GM21360 (cell line): ENCODE results near the gene TBX5.

Experiments
- ATAC-seq: cut with Tn5 transposase; IDR thresholded peaks from one replicate; pipeline ENCODE4 v1.9.1; 2021; ENCODE audit warnings: mild to moderate bottlenecking, moderate library complexity; ENCODE audit not compliant: unreplicated experiment

The TBX5 gene

DNA sequence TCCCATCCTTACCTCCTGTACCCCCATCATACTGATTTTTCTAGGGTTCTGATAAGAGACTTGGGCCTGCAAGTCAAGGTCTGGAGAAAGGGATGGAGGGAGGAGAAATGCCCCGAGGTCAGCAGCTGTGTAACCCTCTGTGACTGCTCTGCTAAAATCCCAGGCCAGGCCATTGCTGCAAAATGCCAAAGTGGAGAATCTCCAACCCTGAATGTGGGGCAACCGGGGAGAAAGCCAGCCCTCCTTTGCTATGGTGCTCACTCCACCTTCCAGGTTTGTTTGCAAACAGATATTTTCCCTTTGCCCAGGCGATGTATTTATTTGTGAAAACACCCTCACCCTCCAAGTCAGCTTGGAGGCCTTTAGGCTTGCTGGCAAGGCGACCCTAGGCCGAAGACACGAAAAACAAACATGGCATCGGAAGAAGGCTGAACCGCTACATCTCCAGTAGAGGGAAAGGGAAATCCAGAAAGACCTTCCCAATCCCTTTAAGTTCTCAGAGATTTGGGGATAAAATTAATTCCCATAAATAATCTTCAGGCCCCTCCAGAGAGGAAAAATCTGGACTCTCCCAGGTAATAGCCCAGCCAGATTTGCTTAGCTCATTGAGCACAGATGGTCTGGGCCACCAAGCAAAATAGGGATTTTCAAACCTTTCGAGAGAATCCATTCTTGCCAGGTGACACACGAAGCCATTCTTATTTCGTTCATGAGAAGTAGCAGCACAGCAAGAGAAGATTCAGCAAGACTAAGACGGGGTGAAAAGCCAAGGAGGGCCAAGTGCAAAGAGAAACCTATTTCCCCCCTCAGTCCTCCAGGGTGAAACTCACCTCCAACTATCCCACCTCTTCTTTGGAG lies 1.3 kb upstream of the TBX5 start:
- ATAC-seq = no peak

DNA sequence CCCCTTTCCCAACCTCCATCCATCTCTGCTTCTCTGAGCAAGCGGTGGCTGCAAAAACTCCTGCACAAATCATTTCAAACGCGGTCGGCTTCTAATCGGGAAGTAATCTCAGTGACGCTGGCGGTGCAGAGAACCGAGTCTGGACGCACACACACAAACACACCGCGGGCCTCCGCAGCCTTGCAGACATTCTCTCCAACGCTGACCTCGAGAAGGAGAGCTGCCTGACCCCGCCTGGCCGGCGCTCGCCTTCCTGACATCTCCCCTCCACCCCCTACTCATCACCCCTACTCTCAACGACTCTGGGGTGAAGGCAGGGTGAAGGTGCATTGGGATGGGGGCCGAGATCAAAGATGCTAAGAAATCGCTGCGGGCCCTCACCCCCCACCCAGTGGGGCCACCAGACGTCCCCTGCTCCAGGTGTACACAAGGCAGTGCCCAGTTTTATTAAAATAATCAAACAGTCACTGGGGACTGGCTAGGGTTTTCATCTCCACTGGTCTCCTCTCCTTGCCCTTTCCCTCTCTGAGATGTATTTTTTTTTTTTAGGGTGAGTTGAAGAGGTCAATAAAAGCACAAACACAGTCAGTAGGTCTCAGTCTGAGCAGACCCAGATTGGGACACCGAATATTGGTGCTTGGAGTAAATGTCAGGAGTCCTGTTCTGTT lies 506 bp upstream of the TBX5 start:
- ATAC-seq = no peak

DNA sequence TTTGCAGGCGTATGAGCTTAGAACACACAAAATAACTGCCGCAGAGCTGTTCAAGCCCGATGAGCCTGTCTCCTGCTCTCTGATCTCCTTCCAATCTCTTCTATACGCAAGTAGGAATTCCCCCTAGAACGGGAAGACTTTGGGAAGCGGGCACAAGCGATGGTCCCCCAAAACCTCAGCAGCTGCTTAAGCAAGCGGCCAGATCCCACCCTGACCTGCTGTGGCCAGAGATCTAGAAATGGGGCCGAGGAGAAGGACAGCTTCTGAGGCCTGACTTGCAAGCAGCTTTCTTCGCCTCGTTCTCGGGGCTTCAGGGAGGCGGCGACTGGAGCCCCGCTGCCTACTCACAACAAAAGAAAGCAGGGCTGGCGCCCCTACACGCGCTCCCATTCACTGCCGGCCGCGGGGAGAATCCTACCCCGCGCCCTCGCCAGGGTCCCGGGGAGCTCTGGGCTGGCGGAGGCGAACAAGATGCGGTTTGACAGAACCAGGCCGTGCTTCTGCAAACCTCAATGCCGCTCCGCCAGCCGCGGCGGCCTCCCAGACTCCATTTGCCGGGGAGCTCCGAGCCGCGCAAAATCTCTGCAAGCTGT lies 922 bp downstream of the TBX5 start:
- no peak for ATAC-seq

DNA sequence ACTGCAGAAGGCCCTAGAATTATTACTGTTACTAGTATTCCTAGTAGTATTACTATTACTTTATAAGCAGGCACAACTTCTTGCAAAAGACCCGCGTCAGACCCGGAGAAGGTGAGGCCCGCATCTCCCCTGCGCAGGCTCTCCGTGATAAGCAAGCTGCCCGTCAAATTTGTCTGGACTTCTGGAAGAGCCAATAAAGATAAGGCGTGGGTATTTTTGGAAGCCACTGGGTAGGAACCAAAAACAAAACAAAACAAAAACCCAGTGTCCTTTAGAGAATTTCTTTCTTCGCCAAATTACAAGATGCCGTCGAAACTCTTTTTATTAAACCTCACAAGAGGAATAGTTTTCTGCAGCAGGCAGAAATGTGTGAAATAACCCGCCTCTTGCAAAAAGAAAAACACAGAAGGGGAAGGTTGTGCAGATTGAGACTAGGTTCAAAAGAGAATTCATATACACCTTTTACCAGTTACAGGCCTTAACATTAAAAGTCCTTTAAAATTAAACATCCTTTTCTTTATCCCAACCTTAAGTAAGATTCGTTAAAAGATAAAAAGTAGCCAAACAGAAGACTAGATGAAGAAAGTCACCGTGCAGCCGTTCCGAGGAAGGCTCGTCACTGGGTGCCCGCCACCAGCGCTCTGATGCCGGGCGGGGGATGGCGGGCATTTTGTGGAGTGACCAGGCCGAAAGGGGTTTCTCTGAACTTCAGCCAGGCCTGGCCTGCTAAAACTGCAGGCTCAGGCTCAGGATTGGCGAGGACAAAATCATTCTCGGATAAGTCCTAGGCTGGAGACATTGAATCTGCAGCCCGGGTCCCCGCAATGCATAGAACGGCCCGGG lies 1.6 kb downstream of the TBX5 start:
- ATAC-seq = no peak

DNA sequence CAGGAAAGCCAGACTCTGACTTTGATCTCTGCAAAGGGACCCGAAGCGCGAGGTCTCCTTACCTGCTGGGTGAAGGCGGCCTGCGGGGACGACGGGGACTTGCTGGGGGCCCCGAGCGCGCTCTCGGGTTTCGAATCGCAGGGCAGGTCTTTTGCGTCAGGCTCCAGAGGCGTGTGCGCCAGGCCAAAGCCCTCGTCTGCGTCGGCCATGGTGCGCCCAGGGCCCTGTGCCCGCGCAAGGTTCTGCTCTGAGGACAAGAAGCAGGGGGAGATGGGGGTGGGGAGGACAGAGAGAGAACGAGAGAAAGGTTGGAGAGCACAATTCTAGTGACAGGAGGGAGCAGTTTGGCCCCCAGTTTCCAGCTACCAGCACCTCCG lies 2.3 kb downstream of the TBX5 start:
- ATAC-seq = no peak

DNA sequence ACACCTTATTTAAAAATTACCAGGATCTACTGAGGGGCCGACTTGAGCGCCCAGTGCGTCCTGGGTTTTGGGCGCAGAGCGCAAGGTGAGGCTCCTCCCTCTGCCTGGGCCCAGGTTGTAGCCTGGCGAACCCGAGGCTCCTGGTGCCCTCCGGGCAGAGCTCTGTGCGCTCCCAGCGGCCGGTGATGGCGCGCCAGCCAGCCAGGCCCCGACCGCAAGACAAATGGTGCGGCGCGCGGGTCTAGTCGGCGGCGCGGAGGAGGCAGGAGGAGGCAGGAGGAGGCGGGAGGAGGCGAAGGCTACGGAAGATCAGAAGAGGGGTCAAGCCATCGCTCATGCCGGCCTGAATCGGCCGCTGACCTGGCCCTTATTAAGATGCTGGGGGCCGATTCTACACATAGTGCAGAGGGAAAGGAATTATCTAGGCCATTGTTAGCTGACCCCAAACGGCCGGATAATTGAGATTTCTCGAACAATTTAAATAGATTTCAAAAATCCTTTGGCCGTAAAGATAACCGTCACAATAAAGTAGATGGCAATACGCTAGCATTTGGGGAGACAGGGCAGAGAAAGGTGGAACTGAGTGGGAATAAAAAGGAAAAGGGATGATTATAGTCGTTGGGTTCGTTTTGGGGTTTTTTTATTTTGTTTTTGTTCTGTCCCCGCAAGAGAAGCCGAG lies 2.8 kb downstream of the TBX5 start:
- no peak for ATAC-seq

DNA sequence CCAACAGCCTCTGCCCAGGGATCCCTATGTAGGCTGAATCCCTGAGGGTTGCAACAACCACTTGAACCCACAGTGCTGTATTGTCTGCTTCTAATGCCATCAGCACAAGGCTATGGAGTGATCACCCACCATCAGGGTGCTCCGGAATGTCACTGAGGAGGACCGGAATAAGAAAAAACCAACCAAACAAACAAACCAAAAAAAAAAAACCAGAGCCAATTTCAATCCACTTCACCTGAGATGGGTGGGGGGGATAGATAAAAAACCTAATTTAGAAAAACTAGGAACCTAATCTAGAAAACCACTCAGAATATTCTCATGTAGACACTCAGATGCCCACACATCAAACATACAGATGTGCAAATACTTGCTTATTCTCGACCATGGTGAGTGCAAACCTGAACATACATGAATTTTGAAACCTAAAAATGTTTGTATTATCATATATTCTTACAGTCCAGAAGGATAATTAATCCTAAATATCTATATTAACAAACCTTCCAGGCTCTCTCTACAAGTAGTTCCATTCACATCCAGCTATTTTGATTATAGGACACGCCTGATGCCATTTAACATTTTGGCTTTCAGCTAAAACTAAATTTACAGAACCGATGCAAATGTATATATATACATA lies 3.7 kb downstream of the TBX5 start:
- no peak for ATAC-seq

DNA sequence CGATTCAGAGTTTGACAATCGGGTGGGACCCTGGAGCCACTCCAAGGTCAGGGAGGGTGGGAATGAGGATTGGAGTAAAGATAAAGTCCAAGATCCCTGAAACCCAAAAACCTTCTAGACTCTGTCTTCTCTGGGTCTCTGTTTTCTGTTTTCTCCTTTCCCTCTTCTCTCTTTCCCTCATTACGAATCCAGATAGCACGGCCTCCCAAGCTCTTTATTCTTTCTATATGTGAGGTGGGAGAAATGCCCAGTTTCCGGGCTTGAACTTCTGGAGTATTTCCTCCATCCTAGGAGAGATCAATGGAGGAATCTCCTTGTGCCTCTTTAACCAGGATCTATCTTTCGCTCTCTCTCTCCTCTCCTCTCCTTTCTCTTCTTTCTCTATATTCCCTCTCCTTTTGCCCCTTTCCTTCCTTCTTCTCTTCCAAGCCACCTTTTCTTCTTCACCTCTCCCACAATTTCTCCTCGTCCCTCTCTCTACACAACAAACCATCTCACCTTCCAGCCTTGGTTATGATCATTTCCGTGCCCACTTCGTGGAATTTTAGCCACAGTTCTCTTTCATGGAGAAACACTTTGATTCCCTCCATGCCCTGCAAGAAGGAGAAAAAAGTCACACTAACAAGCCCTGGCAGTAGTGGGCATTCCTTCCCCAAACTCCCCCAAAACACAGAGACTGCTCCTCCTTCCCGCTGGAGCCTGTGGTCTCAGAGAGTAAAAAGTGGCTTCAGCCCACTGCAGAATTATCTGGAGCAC lies 4.4 kb downstream of the TBX5 start:
- no peak for ATAC-seq

DNA sequence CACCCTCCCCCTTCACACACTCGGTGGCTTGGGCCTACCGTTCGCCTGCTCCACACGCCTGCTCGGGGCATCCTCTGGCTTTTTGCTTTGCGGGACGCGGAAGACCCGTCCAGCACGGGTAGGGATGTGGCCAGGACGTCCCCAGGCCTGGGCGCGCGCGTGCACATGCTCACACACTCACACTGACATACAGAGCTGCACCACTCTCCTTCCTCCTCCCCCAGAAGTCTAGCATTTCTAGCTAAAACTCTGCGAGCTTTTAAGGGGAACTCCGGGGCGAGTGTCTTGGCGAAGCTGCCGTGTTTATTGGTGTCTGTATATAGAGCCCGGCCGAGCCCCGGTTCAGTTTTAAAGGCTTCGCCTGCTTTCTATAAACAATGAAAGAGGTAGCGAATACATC lies 5.0 kb downstream of the TBX5 start:
- ATAC-seq = no peak

DNA sequence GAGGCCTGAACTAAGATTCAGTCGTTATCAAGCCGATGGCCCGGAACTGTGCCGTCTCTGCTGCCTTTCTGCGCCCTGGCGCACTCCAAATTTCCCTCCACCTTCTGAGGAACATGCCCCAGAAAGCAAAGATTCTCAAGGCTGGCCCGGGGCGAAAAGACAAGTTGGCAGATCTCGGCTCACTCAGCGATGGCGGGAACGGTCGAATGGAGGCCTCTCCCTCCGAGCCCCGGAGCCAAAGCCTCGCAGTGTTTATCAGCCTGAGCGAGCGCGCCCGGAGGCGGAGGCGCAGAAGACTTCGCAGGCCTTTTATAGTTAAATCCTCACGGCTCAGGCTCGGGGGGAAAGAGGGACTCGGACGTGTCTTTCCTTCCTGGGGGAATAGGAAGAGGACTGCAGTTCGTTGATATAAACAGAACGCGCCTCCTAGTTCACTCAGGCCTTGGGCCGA lies 5.6 kb downstream of the TBX5 start:
- ATAC-seq = no peak

DNA sequence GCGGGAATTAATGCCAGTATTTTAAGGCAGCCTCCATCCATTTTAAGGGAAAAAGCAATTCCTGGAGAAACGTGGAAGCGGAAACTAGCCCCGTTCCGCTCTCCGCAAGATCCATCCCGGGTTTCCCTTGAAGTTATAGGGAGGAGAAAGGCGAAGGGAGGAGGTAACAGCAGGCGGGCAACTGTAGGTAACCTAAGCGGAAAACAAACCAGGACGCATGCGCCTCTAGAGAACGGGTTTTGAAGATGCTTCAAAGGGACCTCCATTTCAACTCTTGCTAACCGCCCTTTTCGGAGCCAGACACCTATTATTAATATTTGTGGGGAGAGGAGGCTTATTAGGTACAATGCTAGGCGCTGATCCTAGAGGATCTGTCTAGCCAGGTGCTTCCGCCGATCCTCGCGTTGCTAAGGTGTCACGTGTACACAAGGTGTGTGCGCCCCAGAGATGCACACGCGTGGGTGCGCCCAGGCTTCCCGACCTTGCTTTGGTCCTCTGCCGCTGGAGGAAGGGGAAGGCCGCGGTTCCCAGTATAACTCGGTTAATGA lies 6.2 kb downstream of the TBX5 start:
- no peak for ATAC-seq

DNA sequence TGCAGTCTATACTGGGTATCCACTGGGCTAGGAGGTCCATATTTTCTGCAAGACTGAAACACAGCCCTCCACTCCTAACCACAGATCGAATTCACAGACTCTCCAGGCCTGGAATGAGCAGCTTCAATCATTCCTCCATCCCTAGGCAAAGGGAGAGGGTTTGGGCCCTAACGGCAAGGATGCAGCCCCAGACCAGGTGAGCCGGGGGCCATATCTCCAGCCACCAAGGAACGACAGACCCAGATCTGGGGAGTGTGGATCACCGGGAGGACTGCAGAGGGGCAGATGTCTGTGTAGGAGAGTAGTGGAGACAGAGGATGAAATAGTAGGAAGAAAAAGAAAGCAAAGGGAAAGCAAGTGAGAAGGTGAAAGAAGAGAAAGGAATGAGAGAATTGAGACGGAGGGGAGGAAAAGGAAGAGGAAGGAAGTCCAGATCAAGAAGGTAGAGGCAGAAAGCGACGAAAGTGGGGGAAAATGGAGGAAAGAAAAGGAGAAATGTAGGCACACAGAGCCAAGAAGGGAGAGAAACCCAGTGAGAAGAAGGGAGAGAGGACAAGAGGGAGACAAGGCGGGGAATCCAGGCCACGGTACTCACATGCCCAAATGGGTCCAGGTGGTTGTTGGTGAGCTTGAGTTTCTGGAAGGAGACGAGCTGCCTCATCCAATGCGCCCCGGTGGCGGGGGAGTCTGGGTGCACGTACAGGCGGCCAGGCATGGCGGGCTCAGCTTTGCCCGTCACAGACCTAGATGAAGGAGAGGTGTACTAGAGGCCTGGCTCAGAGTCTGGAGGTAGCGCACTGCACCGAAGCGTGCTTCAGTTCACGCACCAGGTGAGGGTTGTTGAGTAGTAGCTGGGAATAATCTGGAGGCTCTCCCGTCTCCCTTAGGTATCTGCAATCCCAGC lies 7.7 kb downstream of the TBX5 start:
- ATAC-seq = no peak

DNA sequence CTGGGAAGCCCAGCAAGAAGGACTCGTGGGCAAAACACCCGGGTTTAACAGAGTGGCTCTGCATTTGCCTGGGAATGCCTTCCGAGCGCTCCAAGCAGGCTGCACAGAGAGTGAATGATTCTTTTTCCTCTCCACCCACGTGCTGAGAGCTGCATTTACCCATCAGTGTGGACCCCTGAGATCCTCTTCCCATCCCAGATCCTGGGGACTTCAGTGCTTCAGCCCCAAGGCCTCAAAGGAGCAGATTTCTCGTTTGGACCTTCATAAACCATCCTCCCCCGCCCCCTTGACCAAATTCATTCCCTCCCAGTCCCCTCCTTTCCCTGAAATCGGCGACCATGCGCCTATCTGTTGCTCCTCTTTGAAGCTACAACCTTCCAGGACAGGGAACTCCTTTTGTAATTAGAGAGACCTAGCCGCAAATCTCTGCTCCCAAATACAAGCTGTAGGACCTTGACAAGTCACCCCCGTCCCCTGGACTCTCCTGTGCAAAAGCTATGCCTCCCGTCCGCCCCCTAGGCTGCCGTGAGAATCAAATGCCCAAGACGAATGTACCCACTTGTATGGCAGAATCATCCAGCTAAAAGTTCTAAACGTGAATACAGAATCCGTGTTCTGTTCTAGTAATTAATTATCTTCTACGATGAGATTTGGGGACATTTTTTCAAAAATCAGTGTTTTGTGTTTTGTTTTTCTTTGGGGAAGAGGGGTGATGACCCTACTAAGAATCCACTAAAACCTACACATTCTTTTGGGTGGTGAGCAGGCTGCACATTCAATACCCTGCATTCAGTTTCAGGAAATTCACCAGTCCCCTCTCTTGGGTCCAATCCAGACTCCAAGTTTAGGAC lies 8.8 kb downstream of the TBX5 start:
- ATAC-seq = no peak

DNA sequence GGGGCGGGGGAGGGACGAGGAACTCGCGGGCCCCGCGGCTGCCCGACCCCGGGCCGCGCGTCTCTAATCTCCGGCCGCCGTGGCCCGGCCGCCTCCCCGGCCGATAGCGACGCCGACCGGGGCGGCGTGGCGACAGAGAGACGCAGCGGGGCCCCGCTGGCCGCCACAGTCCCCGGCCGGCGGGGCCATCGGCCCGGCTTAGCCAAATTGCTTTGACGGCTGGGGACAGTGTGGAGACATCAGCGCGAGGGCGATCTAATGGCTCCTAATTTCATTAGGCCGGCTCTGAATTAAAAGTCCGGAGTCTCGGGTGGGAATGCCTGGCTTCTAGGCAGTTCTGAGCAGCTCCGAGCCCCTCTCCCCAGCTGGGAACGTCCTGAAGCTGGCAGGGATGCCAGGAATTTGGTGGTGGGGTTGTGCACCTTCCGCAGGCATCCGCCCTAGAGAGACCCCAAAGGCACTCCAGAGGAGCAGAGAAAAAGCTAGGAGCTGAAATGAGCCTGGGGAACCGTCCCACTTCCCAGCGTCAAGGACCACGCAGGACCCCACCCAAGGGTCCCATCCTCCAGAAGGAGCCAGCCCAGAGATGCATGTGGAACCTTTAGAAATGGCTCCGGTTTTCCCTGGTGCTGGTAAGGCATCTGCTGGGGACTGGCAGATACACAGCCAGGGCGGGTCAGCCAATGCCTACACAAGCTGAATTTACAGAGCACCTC lies 9.6 kb downstream of the TBX5 start:
- ATAC-seq = no peak

DNA sequence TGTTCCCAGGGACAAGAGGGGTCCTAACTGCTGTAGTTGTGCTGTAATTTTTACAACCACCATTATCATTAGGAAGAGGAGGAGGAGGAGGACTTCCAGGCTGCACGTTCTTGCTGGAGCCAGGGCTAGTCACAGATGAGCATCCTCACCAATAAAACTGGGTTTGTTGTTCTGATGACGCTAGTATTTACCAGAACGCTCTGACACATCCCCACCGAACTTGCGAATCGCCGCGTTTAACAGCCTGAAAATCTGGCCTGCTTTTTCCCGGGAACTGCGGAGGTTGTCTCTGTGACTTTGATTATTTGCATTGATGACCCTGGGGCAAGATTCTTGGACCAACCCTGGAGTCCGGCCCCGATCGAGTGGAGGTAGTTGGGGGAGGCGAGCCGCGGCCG lies 10.2 kb downstream of the TBX5 start:
- no peak for ATAC-seq

DNA sequence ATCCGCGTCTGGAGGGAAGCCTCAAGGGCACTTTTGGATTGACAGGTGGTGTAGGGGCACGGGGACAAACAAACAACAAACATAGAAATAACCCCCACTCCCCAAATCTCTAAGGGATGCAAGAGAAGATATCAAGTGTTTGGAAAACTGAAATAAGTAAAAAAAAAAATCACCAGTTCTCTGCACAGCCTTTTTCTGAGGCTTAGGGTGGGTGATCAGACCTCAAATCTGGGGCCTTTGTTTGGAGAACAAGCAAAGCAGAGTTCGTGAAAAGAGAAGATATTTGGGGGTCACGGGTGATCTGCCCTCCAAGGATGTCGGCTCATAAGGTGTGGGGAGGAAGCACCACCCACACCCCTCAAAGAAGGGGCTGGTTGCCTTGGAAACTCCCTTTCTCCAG lies 10.7 kb downstream of the TBX5 start:
- ATAC-seq = no peak

DNA sequence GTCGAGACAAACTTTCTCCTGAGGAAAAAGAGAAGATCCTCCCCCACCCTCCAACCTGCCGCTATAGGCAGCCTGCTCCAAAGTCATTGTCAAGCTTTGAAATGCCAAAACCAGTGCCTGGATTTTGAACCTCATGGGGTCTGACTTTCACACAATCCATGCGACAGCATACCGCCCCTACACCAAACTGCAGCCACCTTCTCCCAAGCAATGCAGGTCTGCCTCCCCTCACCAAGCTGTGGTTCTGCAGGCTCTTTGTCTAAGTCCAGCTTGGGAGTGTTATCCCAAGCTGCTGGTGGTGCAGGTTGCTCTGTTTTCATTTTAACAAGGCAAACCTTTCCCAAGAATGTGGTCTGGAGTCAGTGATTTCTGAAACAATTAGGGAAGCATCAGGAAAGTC lies 12.4 kb downstream of the TBX5 start:
- ATAC-seq = no peak
